ENCODE results near the gene DERL3. TPM values are rescaled to one million over a fixed set of nuclear protein-coding genes. Genes with fewer than 3 reads are reported as not detected.
A peak's percentile ranks its signal among the peaks of the same experiment; 100 is the strongest.

The DERL3 gene
- total and polyA plus RNA-seq, 7 donors = 0.28 to 18.3 (median 1.8) TPM; not detected in 2

DNA sequence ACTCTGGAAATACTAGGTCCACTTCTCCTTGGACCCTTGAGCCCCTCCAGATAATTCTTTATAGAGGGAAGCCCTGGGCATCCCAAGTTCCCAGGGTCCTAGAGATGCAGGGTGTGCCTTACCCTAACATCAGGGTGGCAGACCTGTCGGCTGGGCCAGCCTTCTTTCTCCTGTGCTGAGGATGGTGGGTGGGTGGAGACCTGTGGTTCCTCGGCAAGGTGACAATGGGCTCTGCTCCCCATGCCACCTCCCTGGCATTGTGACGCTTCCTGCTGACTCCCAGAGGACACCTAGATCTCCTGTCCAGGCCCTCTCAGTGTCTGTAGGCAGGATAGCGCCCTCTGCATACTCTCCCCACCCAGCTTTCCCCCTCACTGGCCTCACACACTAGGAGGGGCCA, 3.8 kb upstream of the DERL3 start:
- no peak overlapping the region for H3K4me3 ChIP-seq
- peaks cover 0 to 23% (median 19%) of the 10 kb centered on the region in 4 donors for H3K4me1 ChIP-seq
- no peaks in the 10 kb centered on the region for H3K36me3 ChIP-seq
- no peaks in the 10 kb centered on the region for H3K27me3 ChIP-seq
- intact Hi-C loops (cut with DNase I) = no loop called here
- no peak overlapping the region for H3K27ac ChIP-seq
- 79 to 81% methylated on average over 4 of the region's 4 CpGs for WGBS, 2 donors
- no peaks in the 10 kb centered on the region for H3K9me3 ChIP-seq
- TF ChIP-seq POLR2AphosphoS5 (IDR thresholded peaks at IDR 0.05) (no peak), POLR2A (IDR thresholded peaks at IDR 0.05) (no peak), EP300 (IDR thresholded peaks at IDR 0.05) (no peak)
- DNase-seq = no peak

DNA sequence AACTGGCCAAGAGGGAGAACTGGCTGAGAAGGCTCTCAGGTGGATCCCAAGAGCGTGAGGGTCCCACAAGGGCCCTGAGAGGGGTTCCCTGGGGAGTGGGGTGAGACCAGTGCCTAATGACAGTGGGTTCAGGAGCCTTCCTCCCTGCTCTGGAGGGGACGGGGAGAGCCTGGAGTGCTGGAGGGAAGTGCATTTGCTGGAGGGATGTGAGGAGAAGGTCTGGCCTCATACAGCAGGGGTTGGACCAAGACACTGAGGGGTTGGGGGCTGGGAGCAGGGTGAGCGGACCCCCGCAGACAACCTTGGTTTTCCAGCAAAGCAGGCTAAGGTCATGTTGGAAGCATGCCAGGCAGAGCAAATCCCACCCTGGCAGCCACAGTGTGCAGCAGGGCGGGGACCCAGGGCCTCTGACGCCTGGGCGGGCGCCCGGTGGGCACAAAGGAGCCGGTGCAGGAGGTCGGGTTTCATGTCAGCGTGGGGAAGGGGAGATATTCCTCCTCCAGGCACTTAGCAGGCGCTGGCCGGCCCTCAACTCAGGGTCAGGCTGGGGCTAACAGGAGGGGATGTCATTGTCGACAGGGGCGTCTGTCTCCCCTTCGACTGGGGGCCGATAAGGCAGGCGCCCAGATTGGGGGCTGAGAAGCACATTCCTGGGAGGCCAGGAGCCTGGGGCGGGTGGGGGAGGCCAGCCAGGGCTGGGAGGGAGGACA, 3.1 kb upstream of the DERL3 start:
- Histone ChIP-seq H3K4me3 (no peak overlapping the region), H3K27ac (no peak overlapping the region), H3K36me3 (no peaks in the 10 kb centered on the region), H3K9me3 (no peaks in the 10 kb centered on the region), H3K4me1 (peaks cover 0 to 23% (median 19%) of the 10 kb centered on the region in 4 donors), H3K27me3 (no peaks in the 10 kb centered on the region)
- no peak for DNase-seq
- TF ChIP-seq EP300 (IDR thresholded peaks at IDR 0.05) = no peak
- no peak for TF ChIP-seq POLR2AphosphoS5 (IDR thresholded peaks at IDR 0.05)
- no peak for TF ChIP-seq POLR2A (IDR thresholded peaks at IDR 0.05)
- TF ChIP-seq CTCF (IDR thresholded peaks at IDR 0.05) = no peak
- intact Hi-C loops (cut with DNase I) = no loop called here
- 83 to 85% methylated on average over 20 of the region's 20 CpGs for WGBS, 2 donors

DNA sequence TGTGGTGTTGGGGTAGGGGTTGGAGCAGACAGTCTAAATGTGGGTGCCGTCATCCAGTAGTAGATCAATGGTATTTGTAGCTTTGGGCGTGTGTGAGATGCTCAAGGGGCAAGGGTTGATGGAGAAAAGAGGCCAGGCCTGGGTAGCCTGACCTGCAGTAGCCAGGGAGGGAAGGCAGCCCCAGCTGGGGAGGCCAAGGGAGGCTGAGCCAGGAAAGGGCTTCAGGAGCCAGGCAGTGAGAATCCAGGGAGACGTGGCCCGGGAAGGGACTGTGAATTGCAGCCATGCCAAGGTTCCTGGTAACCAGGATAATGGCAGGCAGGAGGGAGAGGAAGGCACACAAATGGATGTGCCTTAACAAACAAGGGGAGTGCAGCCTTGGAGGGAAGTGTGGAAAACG, 2.5 kb upstream of the DERL3 start:
- TF ChIP-seq POLR2A (IDR thresholded peaks at IDR 0.05) (no peak), POLR2AphosphoS5 (IDR thresholded peaks at IDR 0.05) (no peak), CTCF (IDR thresholded peaks at IDR 0.05) (no peak), EP300 (IDR thresholded peaks at IDR 0.05) (no peak)
- intact Hi-C loops (cut with DNase I) = no loop called here
- 78 to 79% methylated on average over 5 of the region's 5 CpGs for whole genome bisulfite sequencing, 2 donors

GRCh38 chr22:23840026-23840425, 1.2 kb upstream of the DERL3 start:
- no peak overlapping the region for H3K27ac ChIP-seq
- WGBS, 2 donors = 82 to 84% methylated on average over 7 of the region's 7 CpGs
- no peak overlapping the region for H3K4me3 ChIP-seq
- TF ChIP-seq CTCF (IDR thresholded peaks at IDR 0.05) (no peak), POLR2AphosphoS5 (IDR thresholded peaks at IDR 0.05) (no peak), POLR2A (IDR thresholded peaks at IDR 0.05) (no peak), EP300 (IDR thresholded peaks at IDR 0.05) (no peak)
- H3K36me3 ChIP-seq = peaks cover 0 to 9% (median 2%) of the 10 kb centered on the region in 4 donors
- peaks cover 0 to 23% (median 22%) of the 10 kb centered on the region in 4 donors for H3K4me1 ChIP-seq
- no peaks in the 10 kb centered on the region for H3K9me3 ChIP-seq
- no peak for DNase-seq
- intact Hi-C loops (cut with DNase I) = no loop called here
- H3K27me3 ChIP-seq = no peaks in the 10 kb centered on the region

More for the DNA sequence above, 2.5 kb upstream of the DERL3 start:
- no peak overlapping the region for H3K4me3 ChIP-seq
- H3K9me3 ChIP-seq = no peaks in the 10 kb centered on the region
- no peak overlapping the region for H3K27ac ChIP-seq
- no peak for DNase-seq
- no peaks in the 10 kb centered on the region for H3K27me3 ChIP-seq
- H3K4me1 ChIP-seq = peaks cover 0 to 23% (median 19%) of the 10 kb centered on the region in 4 donors
- peaks cover 0 to 2% (median 0%) of the 10 kb centered on the region in 4 donors for H3K36me3 ChIP-seq

GRCh38 chr22:23837911-23838680, 710 bp downstream of the DERL3 start:
- Histone ChIP-seq H3K27ac (no peak overlapping the region), H3K4me1 (peaks cover 0 to 26% (median 22%) of the 10 kb centered on the region in 4 donors), H3K27me3 (no peaks in the 10 kb centered on the region), H3K9me3 (no peaks in the 10 kb centered on the region), H3K4me3 (peak overlapping the region in 3 of 4 donors; percentile 35 to 48 (median 41)), H3K36me3 (peaks cover 0 to 26% (median 11%) of the 10 kb centered on the region in 4 donors)
- no peak for DNase-seq
- intact Hi-C loops (cut with DNase I) = loop anchor here (2.0 kb wide), 1 partner anchor 65 kb away; the partner anchor contains the start of gene MMP11
- no peak for TF ChIP-seq EP300 (IDR thresholded peaks at IDR 0.05)
- TF ChIP-seq POLR2AphosphoS5 (IDR thresholded peaks at IDR 0.05) = no peak
- TF ChIP-seq POLR2A (IDR thresholded peaks at IDR 0.05) = no peak
- TF ChIP-seq CTCF (IDR thresholded peaks at IDR 0.05) = no peak
- WGBS, 2 donors = 25 to 38% methylated on average over 41 of the region's 41 CpGs
